Adrenal gland (tissue), 5 donors: ENCODE measurements around the gene MAVS.

Experiments used
- POLR2A ChIP-seq, 2 donors: fragments of 450-650 bp; IDR thresholded peaks; one replicate each; pipeline ENCODE4 v1.6.1; 2017; ENCODE audit warnings: antibody characterized with exemption in 2 of 2, mild to moderate bottlenecking in 2 of 2, moderate library complexity in 1 of 2
- TF ChIP-seq, protein P1 (sequence below), 6 experiments: fragments of 450-650 bp in 4 of 6; fragments of 200-600 bp in 2 of 6; sonication (generic) in 1 of 6; IDR thresholded peaks; 1 replicate in 5 of 6; 2 replicates in 1 of 6; pipeline versions ENCODE4 v1.5.1 to v1.8.0; 2016 to 2021; ENCODE audit warnings: antibody characterized with exemption in 6 of 6, mild to moderate bottlenecking in 2 of 6, moderate library complexity in 1 of 6
- donor health status: DM: no; HTN: no; CAD: no.

DNA sequence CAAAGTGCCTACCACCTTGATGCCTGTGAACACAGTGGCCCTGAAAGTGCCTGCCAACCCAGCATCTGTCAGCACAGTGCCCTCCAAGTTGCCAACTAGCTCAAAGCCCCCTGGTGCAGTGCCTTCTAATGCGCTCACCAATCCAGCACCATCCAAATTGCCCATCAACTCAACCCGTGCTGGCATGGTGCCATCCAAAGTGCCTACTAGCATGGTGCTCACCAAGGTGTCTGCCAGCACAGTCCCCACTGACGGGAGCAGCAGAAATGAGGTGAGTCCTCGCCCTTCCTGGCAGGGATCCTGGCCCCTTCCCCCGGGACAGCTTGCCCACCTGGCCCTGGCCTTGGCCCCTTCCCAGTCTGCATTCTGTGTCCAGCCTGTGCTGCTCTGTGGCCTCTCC lies 17.9 kb downstream of the MAVS start:
- no peak for TF ChIP-seq POLR2A (IDR thresholded peaks at IDR 0.05)
- TF ChIP-seq, protein P1, sequence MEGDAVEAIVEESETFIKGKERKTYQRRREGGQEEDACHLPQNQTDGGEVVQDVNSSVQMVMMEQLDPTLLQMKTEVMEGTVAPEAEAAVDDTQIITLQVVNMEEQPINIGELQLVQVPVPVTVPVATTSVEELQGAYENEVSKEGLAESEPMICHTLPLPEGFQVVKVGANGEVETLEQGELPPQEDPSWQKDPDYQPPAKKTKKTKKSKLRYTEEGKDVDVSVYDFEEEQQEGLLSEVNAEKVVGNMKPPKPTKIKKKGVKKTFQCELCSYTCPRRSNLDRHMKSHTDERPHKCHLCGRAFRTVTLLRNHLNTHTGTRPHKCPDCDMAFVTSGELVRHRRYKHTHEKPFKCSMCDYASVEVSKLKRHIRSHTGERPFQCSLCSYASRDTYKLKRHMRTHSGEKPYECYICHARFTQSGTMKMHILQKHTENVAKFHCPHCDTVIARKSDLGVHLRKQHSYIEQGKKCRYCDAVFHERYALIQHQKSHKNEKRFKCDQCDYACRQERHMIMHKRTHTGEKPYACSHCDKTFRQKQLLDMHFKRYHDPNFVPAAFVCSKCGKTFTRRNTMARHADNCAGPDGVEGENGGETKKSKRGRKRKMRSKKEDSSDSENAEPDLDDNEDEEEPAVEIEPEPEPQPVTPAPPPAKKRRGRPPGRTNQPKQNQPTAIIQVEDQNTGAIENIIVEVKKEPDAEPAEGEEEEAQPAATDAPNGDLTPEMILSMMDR (IDR thresholded peaks at IDR 0.05), result no peak
